ENCODE data around the gene NSUN2. TPM values are rescaled to one million over a fixed set of nuclear protein-coding genes. Genes with fewer than 3 reads are reported as not detected.

NSUN2 gene
- total RNA-seq, 4 donors from 2014 or later, result 37.7 to 65.8 (median 49.0) TPM

DNA sequence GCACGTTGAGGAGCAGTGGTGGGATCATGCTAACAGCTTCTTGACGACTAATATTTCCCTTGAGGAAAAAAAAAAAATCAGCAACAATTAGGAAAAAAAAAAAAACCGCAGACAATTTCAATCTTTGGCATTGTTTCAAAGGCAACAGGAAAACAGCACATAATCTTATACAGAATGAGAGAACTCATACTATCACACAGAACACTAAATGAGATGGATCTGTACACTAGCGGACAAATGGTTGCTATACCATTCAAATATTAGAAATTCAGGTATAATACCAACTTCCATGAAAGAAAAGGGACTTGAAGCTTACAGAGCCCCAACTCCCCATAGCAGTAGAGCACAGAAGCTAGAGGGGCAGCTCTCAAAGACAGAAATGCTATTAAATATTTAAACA lies 9.6 kb downstream of the NSUN2 start:
- Histone ChIP-seq H3K36me3 (peaks cover 8 to 99% (median 34%) of the 10 kb centered on the region in 3 donors), H3K4me1 (no peaks in the 10 kb centered on the region), H3K9me3 (peaks cover 0 to 4% (median 0%) of the 10 kb centered on the region in 3 donors), H3K27me3 (no peaks in the 10 kb centered on the region), H3K27ac (no peak overlapping the region), H3K4me3 (no peak overlapping the region)
- intact Hi-C loops (cut with DNase I), result no loop called here
- 91 to 92% methylated on average over 4 of the region's 4 CpGs for WGBS, 2 donors
- TF ChIP-seq POLR2A (IDR thresholded peaks at IDR 0.05), result no peak
- TF ChIP-seq, protein P1, sequence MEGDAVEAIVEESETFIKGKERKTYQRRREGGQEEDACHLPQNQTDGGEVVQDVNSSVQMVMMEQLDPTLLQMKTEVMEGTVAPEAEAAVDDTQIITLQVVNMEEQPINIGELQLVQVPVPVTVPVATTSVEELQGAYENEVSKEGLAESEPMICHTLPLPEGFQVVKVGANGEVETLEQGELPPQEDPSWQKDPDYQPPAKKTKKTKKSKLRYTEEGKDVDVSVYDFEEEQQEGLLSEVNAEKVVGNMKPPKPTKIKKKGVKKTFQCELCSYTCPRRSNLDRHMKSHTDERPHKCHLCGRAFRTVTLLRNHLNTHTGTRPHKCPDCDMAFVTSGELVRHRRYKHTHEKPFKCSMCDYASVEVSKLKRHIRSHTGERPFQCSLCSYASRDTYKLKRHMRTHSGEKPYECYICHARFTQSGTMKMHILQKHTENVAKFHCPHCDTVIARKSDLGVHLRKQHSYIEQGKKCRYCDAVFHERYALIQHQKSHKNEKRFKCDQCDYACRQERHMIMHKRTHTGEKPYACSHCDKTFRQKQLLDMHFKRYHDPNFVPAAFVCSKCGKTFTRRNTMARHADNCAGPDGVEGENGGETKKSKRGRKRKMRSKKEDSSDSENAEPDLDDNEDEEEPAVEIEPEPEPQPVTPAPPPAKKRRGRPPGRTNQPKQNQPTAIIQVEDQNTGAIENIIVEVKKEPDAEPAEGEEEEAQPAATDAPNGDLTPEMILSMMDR (IDR thresholded peaks at IDR 0.05), result no peak
- DNase-seq, result no peak

GRCh38 chr5:6616632-6617031 lies 16.2 kb downstream of the NSUN2 start:
- no peaks in the 10 kb centered on the region for H3K27me3 ChIP-seq

GRCh38 chr5:6615034-6615815 lies 17.6 kb downstream of the NSUN2 start:
- H3K27ac ChIP-seq, result no peak overlapping the region
- no peaks in the 10 kb centered on the region for H3K27me3 ChIP-seq
- DNase-seq, result no peak
- WGBS, 2 donors, result 84 to 86% methylated on average over 8 of the region's 8 CpGs
- H3K36me3 ChIP-seq, result peaks cover 11 to 100% (median 60%) of the 10 kb centered on the region in 3 donors
- intact Hi-C loops (cut with DNase I), result no loop called here
- H3K9me3 ChIP-seq, result no peaks in the 10 kb centered on the region
- TF ChIP-seq, protein P1 (IDR thresholded peaks at IDR 0.05), result no peak
- TF ChIP-seq POLR2A (IDR thresholded peaks at IDR 0.05), result no peak
- no peak overlapping the region for H3K4me3 ChIP-seq
- H3K4me1 ChIP-seq, result no peaks in the 10 kb centered on the region

More at GRCh38 chr5:6616632-6617031, 16.2 kb downstream of the NSUN2 start:
- Histone ChIP-seq H3K36me3 (peaks cover 12 to 100% (median 54%) of the 10 kb centered on the region in 3 donors), H3K4me1 (no peaks in the 10 kb centered on the region), H3K4me3 (no peak overlapping the region), H3K9me3 (no peaks in the 10 kb centered on the region), H3K27ac (no peak overlapping the region)
- WGBS, 2 donors, result 82 to 91% methylated on average over 6 of the region's 6 CpGs
- no peak for DNase-seq
- intact Hi-C loops (cut with DNase I), result no loop called here
- no peak for TF ChIP-seq POLR2A (IDR thresholded peaks at IDR 0.05)
- TF ChIP-seq, protein P1 (IDR thresholded peaks at IDR 0.05), result no peak

GRCh38 chr5:6611334-6612256 lies 21.2 kb downstream of the NSUN2 start:
- no peak for DNase-seq
- H3K27ac ChIP-seq, result no peak overlapping the region
- intact Hi-C loops (cut with DNase I), result no loop called here
- no peaks in the 10 kb centered on the region for H3K9me3 ChIP-seq
- H3K27me3 ChIP-seq, result no peaks in the 10 kb centered on the region
- no peaks in the 10 kb centered on the region for H3K4me1 ChIP-seq
- H3K4me3 ChIP-seq, result no peak overlapping the region
- WGBS, 2 donors, result 84 to 87% methylated on average over 20 of the region's 20 CpGs
- no peak for TF ChIP-seq POLR2A (IDR thresholded peaks at IDR 0.05)
- H3K36me3 ChIP-seq, result peaks cover 10 to 100% (median 55%) of the 10 kb centered on the region in 3 donors

DNA sequence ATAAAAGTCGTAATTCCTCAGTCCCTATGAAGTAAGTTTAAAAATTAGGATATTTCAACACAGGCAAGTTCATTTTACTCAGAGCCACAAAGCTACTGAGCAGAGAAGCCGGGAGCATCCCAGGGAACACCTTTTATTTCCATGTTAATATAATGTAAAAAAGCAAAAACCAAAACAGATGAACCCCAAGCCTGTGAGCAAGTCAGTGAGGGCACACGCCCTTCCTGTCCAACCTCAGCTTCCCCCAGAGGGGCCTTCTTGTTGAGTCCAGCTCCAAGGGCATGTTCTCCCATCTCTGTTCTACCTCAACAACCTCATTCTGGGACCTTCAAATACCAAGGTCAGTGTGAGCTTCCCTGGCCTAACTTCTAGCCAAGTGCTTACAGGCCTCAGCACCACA lies 24.8 kb downstream of the NSUN2 start:
- TF ChIP-seq, protein P1 (IDR thresholded peaks at IDR 0.05), result no peak
- TF ChIP-seq POLR2A (IDR thresholded peaks at IDR 0.05), result no peak
- Histone ChIP-seq H3K36me3 (peaks cover 21 to 100% (median 58%) of the 10 kb centered on the region in 3 donors), H3K9me3 (no peaks in the 10 kb centered on the region), H3K4me1 (no peaks in the 10 kb centered on the region), H3K4me3 (no peak overlapping the region), H3K27ac (no peak overlapping the region), H3K27me3 (no peaks in the 10 kb centered on the region)
- 94 to 96% methylated on average over 3 of the region's 3 CpGs for WGBS, 2 donors
- intact Hi-C loops (cut with DNase I), result no loop called here
- DNase-seq, result no peak

Data from esophagus squamous epithelium (tissue), 5 donors.